NCI-H2107 treated with DMSO at 0.1 percent for 48 hours (cell line): ENCODE measurements around the gene RBFOX1.

Experiments used
- DNase-seq: peaks from one replicate; lab custom pipeline; 2025; ENCODE audit not compliant: unreplicated experiment; lab: John Stamatoyannopoulos, UW

Gene RBFOX1

GRCh38 chr16:7748522-7748921, 415.9 kb downstream of the RBFOX1 start:
- no peak for DNase-seq

GRCh38 chr16:7755347-7755882, 422.8 kb downstream of the RBFOX1 start:
- DNase-seq, result no peak
